ENCODE results near the gene CIDEA. TPM values are rescaled to one million over a fixed set of nuclear protein-coding genes. Genes with fewer than 3 reads are reported as not detected.

CIDEA gene
- total RNA-seq, 2 experiments from 2014 or later, result not detected

DNA sequence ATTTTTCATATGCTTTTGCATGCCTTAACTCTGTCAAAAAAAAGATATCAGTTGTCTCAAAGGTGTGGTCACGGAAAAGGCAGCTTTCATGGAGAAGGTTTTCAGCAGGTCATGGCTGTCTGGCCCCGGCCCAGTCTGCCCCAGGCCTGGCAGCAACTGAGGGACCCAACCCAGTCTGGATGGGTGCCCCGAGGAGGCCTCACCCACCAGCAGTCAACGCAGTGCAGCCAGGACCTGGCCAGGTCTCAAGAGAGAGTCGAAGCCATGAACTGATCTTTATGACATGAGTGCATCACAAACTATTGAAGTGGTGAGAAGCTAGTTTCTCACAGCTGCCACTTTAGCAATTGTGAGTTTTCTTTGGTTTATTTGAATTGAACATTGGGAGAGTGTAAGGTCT, 61.8 kb downstream of the CIDEA start:
- Mint-ChIP-seq H3K36me3 (peaks cover 25% of the 10 kb centered on the region), H3K4me1 (no peaks in the 10 kb centered on the region)

DNA sequence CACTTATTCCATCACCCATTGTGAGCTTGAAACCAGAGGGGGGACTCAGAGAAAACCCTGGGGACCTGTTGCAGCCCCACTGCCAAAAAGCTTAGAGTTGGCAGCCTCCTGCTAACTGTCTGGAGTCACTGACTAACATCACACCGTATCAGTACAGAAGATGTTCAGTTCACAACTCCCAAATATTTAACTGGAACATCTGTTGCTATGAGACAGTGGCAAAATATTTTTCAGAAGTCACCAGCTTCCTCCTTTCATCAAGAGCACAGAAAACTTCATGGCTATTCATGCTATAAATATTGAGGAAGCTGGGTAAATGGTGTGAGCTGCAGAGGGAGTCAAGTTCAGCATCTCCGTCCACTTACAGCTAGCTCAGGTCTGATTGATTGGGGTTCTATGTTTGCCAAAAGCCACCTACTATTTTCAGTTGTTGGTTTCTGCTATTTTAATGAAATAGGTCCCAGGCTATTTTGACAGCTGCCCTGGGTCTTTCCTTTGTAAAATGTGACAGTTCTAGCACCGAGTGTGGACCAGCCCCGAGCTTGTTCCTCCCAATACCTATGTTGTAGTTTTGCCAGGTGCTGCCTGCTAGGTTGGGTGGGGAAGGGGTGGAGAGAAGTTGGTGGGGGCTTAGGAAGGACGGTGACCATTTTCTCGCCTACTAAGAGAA, 63.6 kb downstream of the CIDEA start:
- no peaks in the 10 kb centered on the region for H3K4me1 Mint-ChIP-seq
- POLR2A ChIA-PET, result interaction anchor here (0.6 to 0.7 kb wide), 3 partner anchors 40 to 374 kb away, joined by 3 read pairs; no protein-coding TSS in a partner anchor
- no peak overlapping the region for H3K4me3 Mint-ChIP-seq
- peaks cover 4% of the 10 kb centered on the region for H3K27me3 Mint-ChIP-seq
- ATAC-seq (ENCODE audit: low read depth) (no peak), DNase-seq (no peak)
- H3K36me3 Mint-ChIP-seq, result peaks cover 17% of the 10 kb centered on the region
- H3K27ac Mint-ChIP-seq, result no peak overlapping the region
- peaks cover 4% of the 10 kb centered on the region for H3K9me3 Mint-ChIP-seq

More for the DNA sequence above, 61.8 kb downstream of the CIDEA start:
- no peak for ATAC-seq (ENCODE audit: low read depth)
- POLR2A ChIA-PET, result no interaction called here
- peaks cover 4% of the 10 kb centered on the region for H3K27me3 Mint-ChIP-seq
- H3K27ac Mint-ChIP-seq, result no peak overlapping the region
- peaks cover 6% of the 10 kb centered on the region for H3K9me3 Mint-ChIP-seq
- H3K4me3 Mint-ChIP-seq, result no peak overlapping the region
- no peak for DNase-seq

DNA sequence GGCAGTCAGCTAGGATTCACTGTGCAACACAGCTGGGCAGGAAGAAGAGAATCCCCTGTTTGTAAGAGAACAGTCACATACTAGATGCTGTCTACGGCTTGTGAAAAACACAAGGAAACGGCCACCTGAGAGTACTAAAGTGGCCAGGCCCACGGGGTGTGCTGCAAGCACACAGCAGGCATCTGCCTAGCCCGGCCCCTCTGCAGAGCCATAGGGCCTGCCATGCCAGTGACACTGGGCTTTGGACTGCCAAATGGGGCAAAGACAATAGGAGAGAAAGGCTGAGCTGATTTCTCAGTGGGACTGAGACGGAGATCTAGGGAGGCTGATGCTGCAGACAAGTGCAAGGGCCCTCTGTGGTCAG, 64.2 kb downstream of the CIDEA start:
- DNase-seq (no peak), ATAC-seq (ENCODE audit: low read depth) (no peak)
- POLR2A ChIA-PET, result interaction anchor here (0.6 to 0.7 kb wide), 2 partner anchors 326 to 374 kb away, joined by 3 to 4 read pairs; no protein-coding TSS in a partner anchor
- Mint-ChIP-seq H3K36me3 (peaks cover 13% of the 10 kb centered on the region), H3K4me1 (no peaks in the 10 kb centered on the region), H3K27ac (no peak overlapping the region), H3K4me3 (no peak overlapping the region), H3K9me3 (peaks cover 1% of the 10 kb centered on the region), H3K27me3 (peaks cover 4% of the 10 kb centered on the region)

DNA sequence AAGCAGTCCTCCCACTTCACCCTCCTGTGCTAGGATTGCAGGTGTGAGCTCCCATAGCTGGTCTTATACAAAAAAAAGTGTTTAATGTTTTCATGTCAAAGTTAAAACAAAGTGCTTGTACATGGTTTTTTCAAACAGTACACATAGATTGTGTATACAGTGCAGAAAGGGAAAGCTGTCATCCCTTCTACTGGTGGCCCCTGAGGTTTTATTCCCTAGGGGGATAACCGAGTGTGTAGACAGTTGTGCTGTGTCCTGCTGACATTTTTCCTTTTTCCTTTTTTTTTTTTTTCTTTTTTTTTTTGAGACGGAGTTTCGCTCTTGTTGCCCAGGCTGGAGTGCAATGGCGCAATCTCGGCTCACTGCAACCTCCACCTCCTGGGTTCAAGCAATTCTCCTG, 64.7 kb downstream of the CIDEA start:
- ATAC-seq (ENCODE audit: low read depth) (no peak), DNase-seq (no peak)
- Mint-ChIP-seq H3K4me1 (no peaks in the 10 kb centered on the region), H3K27ac (no peak overlapping the region), H3K27me3 (peaks cover under 1% of the 10 kb centered on the region), H3K36me3 (peaks cover 8% of the 10 kb centered on the region), H3K9me3 (no peaks in the 10 kb centered on the region), H3K4me3 (no peak overlapping the region)
- POLR2A ChIA-PET, result interaction anchor here (0.7 kb wide), 1 partner anchor 326 kb away, joined by 4 read pairs; no protein-coding TSS in a partner anchor

DNA sequence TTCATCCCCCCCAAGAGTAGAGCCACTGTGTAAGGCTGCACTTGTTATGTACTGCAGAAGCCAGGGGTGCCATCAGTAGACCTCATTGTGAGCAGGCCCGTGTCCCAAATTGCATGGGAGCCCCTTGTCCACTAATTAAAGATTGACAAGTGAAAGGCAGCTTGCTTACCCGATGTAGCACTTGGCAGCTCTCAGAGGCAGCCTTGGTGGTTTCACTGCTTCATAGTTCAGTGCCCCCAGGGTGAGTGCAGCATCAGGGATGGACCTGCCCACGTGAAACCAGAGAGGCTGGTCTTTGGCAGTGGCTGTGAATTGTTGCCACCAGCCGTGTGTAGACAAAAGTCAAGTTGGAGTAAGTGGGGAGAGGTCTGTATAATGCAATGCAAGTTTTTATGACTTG, 67.2 kb downstream of the CIDEA start:
- Mint-ChIP-seq H3K27ac (no peak overlapping the region), H3K4me3 (no peak overlapping the region), H3K27me3 (no peaks in the 10 kb centered on the region), H3K4me1 (no peaks in the 10 kb centered on the region), H3K36me3 (peaks cover 12% of the 10 kb centered on the region), H3K9me3 (no peaks in the 10 kb centered on the region)
- ATAC-seq (ENCODE audit: low read depth) (no peak), DNase-seq (no peak)
- POLR2A ChIA-PET, result no interaction called here

DNA sequence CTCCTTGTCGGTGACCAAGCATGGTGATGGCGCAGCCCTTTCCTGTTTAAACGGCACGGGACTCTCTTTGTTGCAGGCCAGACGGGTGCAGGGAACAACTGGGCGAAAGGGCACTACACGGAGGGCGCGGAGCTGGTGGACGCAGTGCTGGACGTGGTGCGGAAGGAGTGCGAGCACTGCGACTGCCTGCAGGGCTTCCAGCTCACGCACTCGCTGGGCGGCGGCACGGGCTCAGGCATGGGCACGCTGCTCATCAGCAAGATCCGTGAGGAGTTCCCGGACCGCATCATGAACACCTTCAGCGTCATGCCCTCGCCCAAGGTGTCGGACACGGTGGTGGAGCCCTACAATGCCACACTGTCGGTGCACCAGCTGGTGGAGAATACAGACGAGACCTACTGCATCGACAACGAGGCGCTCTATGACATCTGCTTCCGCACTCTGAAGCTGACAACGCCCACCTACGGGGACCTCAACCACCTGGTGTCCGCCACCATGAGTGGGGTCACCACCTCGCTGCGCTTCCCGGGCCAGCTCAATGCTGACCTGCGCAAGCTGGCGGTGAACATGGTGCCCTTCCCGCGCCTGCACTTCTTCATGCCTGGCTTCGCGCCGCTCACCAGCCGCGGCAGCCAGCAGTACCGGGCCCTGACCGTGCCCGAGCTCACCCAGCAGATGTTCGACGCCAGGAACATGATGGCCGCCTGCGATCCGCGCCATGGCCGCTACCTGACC, 71.0 kb downstream of the CIDEA start:
- Mint-ChIP-seq H3K36me3 (peaks cover 17% of the 10 kb centered on the region), H3K4me1 (peaks cover 6% of the 10 kb centered on the region)

DNA sequence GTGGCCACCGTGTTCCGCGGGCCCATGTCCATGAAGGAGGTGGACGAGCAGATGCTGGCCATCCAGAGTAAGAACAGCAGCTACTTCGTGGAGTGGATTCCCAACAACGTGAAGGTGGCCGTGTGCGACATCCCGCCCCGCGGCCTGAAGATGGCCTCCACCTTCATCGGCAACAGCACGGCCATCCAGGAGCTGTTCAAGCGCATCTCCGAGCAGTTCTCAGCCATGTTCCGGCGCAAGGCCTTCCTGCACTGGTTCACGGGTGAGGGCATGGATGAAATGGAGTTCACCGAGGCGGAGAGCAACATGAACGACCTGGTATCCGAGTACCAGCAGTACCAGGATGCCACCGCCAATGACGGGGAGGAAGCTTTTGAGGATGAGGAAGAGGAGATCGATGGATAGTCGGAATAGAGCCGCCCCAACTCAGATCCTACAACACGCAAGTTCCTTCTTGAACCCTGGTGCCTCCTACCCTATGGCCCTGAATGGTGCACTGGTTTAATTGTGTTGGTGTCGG, 71.6 kb downstream of the CIDEA start:
- Mint-ChIP-seq H3K4me1 (peaks cover 6% of the 10 kb centered on the region), H3K27me3 (no peaks in the 10 kb centered on the region), H3K36me3 (peaks cover 17% of the 10 kb centered on the region), H3K27ac (no peak overlapping the region), H3K4me3 (no peak overlapping the region), H3K9me3 (no peaks in the 10 kb centered on the region)
- POLR2A ChIA-PET, result no interaction called here
- no peak for DNase-seq
- ATAC-seq (ENCODE audit: low read depth), result no peak

More for the DNA sequence above, 71.0 kb downstream of the CIDEA start:
- no peak for ATAC-seq (ENCODE audit: low read depth)
- POLR2A ChIA-PET, result no interaction called here
- H3K27ac Mint-ChIP-seq, result no peak overlapping the region
- no peak overlapping the region for H3K4me3 Mint-ChIP-seq
- H3K9me3 Mint-ChIP-seq, result no peaks in the 10 kb centered on the region
- no peak for DNase-seq
- no peaks in the 10 kb centered on the region for H3K27me3 Mint-ChIP-seq

DNA sequence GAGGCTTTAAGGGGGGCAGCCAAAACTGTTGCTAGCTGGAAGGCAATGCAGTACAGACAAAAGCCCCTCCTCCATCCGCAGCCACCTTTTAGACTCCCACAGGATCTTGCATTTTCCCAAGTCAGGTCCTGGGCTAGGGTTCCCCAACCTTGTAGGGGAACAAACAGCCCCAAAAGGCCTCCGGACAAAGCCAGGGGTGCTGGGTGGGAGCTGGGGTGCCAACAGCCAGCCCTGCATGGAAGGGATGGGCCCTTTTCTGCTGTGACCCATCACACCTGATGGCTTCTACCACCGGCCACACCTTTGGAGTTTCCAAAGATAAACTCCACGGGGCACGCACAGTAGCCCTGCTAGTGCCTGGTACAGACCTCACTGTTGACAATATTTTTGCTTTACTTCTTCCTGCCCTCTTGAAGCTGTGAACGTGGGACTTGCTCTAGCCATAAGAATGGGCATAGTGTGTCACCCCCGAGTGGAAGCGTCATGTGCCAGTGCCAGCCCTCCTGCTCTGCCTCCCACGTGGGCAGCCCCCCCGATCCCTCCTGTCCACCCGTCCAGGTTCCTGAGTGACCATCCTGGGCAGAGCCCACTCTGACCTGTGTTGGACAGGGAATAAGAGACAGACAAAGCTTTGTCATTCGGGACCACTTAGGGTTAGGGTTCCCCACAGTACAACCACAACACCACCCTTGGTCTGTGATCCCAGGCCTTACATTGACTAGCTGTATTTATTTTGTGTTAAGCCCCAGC, 72.7 kb downstream of the CIDEA start:
- Mint-ChIP-seq H3K9me3 (no peaks in the 10 kb centered on the region), H3K27me3 (no peaks in the 10 kb centered on the region), H3K4me1 (peaks cover 6% of the 10 kb centered on the region), H3K27ac (no peak overlapping the region), H3K4me3 (no peak overlapping the region), H3K36me3 (peaks cover 10% of the 10 kb centered on the region)
- ATAC-seq (ENCODE audit: low read depth) (no peak), DNase-seq (no peak)
- POLR2A ChIA-PET, result no interaction called here

Other genes starting within 250 kb of the CIDEA start
- gene ANKRD62, start 160.5 kb upstream of the CIDEA start, total RNA-seq, result not detected
- 10 to 100 TPM; 13.3 to 15.6 TPM for gene TUBB6, start 53.9 kb downstream of the CIDEA start, total RNA-seq
- 10 to 100 TPM; 38.3 to 40.3 TPM for gene AFG3L2, start 122.9 kb downstream of the CIDEA start, total RNA-seq
- 1 to 10 TPM; 5.5 to 6.6 TPM for gene PRELID3A, start 153.6 kb downstream of the CIDEA start, total RNA-seq